Suppressor macrophage treated with lipopolysaccharide for 1 hour (primary cell): Measurements from ENCODE around the gene RNF222.
"Not testable (repeated sequence)": the region's sequence is repeated elsewhere in the genome, so short reads cannot be mapped to it uniquely, and the experiment has no call there.

Experiments used
- DNase-seq, 3 donors: peaks; one replicate each; pipeline ENCODE4 v3.0.0-alpha.2; 2020 to 2022

Gene RNF222

GRCh38 chr17:8377422-8377821, 20.2 kb downstream of the RNF222 start:
- DNase-seq, result no peak

GRCh38 chr17:8376271-8377067, 21.2 kb downstream of the RNF222 start, which contains the start of gene KRABD2:
Gene KRABD2, minus strand, starts transcription at chr17:8376704.
- DNase-seq, result peak; percentile 85 to 94 (median 91)

GRCh38 chr17:8375738-8376259, 21.8 kb downstream of the RNF222 start:
- no peak for DNase-seq

GRCh38 chr17:8373856-8374255, 23.8 kb downstream of the RNF222 start:
- DNase-seq, result not testable (repeated sequence)

GRCh38 chr17:8372422-8372821, 25.2 kb downstream of the RNF222 start:
- peak in 1 of 3 donors; percentile 14 for DNase-seq

GRCh38 chr17:8371786-8372185, 25.8 kb downstream of the RNF222 start:
- no peak for DNase-seq

GRCh38 chr17:8369944-8370343, 27.7 kb downstream of the RNF222 start:
- DNase-seq, result peak; percentile 67 to 82 (median 77)

GRCh38 chr17:8368193-8368592, 29.4 kb downstream of the RNF222 start:
- DNase-seq, result no peak

- DNase-seq, result no peak
Observed at GRCh38 chr17:8366231-8366630, 31.4 kb downstream of the RNF222 start.

GRCh38 chr17:8365143-8365542, 32.5 kb downstream of the RNF222 start:
- no peak for DNase-seq

GRCh38 chr17:8362651-8363332, 34.8 kb downstream of the RNF222 start:
- peak in 1 of 3 donors; percentile 10 for DNase-seq

- peak in 1 of 3 donors; percentile 13 for DNase-seq
Observed at GRCh38 chr17:8360751-8361150, 36.9 kb downstream of the RNF222 start.

- peak in 1 of 3 donors; percentile 15 for DNase-seq
Observed at GRCh38 chr17:8360260-8360659, 37.4 kb downstream of the RNF222 start.

GRCh38 chr17:8359769-8360168, 37.9 kb downstream of the RNF222 start:
- peak; percentile 20 to 47 (median 27) for DNase-seq

- DNase-seq, result peak in 1 of 3 donors; percentile 13
Observed at GRCh38 chr17:8357910-8358309, 39.7 kb downstream of the RNF222 start.

- DNase-seq, result no peak
Observed at GRCh38 chr17:8354236-8354635, 43.4 kb downstream of the RNF222 start.

- DNase-seq, result no peak
Observed at GRCh38 chr17:8353736-8354135, 43.9 kb downstream of the RNF222 start.

- DNase-seq, result no peak
Observed at GRCh38 chr17:8350339-8350738, 47.3 kb downstream of the RNF222 start.

GRCh38 chr17:8347001-8347400, 50.6 kb downstream of the RNF222 start:
- DNase-seq, result not testable (repeated sequence)

GRCh38 chr17:8345951-8346665, 51.5 kb downstream of the RNF222 start:
- no peak for DNase-seq

GRCh38 chr17:8345052-8345690, 52.5 kb downstream of the RNF222 start:
- DNase-seq, result no peak

- no peak for DNase-seq
Observed at GRCh38 chr17:8341456-8341855, 56.2 kb downstream of the RNF222 start.
